Neural cell (in vitro differentiated cells): ENCODE results near the gene PPP1R8.

Experiments used
- EP300 ChIP-seq: fragments of 450-650 bp; conservative IDR thresholded peaks from 2 replicates; pipeline ENCODE4 v1.6.1; 2014; ENCODE audit warnings: antibody characterized with exemption, mild to moderate bottlenecking, moderate library complexity; ENCODE audit not compliant: poor library complexity, severe bottlenecking
- EZH2 ChIP-seq: fragments of 200-600, 300-800 bp; shearing (Covaris generic), sonication (generic); IDR thresholded peaks from 2 replicates; pipeline ENCODE4 v1.6.1; 2014; ENCODE audit warnings: antibody characterized with exemption, low read length, borderline replicate concordance, mild to moderate bottlenecking; ENCODE audit not compliant: insufficient read depth, poor library complexity, severe bottlenecking
- MXI1 ChIP-seq: fragments of 450-650 bp; conservative IDR thresholded peaks from 2 replicates; pipeline ENCODE4 v1.6.1; 2014; ENCODE audit warnings: antibody characterized with exemption, mild to moderate bottlenecking; ENCODE audit not compliant: poor library complexity, severe bottlenecking
- POLR2AphosphoS5 ChIP-seq: IDR thresholded peaks from 2 replicates; pipeline ENCODE4 v1.6.1; 2012
- RAD21 ChIP-seq: fragments of 450-650 bp; conservative IDR thresholded peaks from 2 replicates; pipeline ENCODE4 v1.6.1; 2014; ENCODE audit warnings: antibody characterized with exemption, mild to moderate bottlenecking, moderate library complexity
- SMC3 ChIP-seq: fragments of 450-650 bp; conservative IDR thresholded peaks from 2 replicates; pipeline ENCODE4 v1.6.1; 2014; ENCODE audit warnings: antibody characterized with exemption, mild to moderate bottlenecking, moderate library complexity; ENCODE audit not compliant: poor library complexity
- TAF1 ChIP-seq: IDR thresholded peaks from 2 replicates; pipeline ENCODE4 v1.6.1; 2012; ENCODE audit warnings: low read depth
- TF ChIP-seq, protein P1 (sequence below): fragments of 450-650 bp; IDR thresholded peaks from 2 replicates; pipeline ENCODE4 v1.5.1; 2014; ENCODE audit warnings: antibody characterized with exemption, mild to moderate bottlenecking, moderate library complexity; ENCODE audit not compliant: poor library complexity, severe bottlenecking
- TF ChIP-seq, protein P2 (sequence below): IDR thresholded peaks from 2 replicates; pipeline ENCODE4 v1.6.1; 2012; ENCODE audit warnings: borderline replicate concordance

DNA sequence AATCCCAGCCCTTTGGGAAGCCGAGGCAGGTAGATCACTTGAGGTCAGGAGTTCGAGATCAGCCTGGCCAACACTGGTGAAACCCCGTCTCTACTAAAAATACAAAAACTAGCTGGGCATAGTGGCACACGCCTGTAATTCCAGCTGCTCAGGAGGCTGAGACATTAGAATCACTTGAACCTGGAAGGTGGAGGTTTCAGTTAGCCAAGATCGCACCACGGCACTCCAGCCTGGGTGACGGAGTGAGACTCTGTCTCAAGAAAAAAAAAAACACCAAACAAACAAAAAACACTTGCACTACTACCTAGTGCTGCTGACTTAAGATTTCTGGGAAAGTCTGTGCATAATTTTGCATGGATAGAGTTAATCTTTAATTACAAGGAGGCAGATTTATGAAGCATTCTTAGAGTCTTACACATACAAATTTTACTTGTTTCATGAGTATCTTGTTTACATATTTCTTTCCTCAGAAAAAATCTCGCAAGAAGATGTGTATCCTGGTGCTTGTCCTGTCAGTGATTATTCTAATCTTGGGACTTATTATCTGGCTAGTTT, 8.7 kb upstream of the PPP1R8 start:
- TF ChIP-seq, protein P1, sequence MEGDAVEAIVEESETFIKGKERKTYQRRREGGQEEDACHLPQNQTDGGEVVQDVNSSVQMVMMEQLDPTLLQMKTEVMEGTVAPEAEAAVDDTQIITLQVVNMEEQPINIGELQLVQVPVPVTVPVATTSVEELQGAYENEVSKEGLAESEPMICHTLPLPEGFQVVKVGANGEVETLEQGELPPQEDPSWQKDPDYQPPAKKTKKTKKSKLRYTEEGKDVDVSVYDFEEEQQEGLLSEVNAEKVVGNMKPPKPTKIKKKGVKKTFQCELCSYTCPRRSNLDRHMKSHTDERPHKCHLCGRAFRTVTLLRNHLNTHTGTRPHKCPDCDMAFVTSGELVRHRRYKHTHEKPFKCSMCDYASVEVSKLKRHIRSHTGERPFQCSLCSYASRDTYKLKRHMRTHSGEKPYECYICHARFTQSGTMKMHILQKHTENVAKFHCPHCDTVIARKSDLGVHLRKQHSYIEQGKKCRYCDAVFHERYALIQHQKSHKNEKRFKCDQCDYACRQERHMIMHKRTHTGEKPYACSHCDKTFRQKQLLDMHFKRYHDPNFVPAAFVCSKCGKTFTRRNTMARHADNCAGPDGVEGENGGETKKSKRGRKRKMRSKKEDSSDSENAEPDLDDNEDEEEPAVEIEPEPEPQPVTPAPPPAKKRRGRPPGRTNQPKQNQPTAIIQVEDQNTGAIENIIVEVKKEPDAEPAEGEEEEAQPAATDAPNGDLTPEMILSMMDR = no peak
- TF ChIP-seq POLR2AphosphoS5 (no peak), RAD21 (no peak), SMC3 (no peak), EP300 (no peak), EZH2 (no peak), TAF1 (no peak), MXI1 (no peak)
- TF ChIP-seq, protein P2, sequence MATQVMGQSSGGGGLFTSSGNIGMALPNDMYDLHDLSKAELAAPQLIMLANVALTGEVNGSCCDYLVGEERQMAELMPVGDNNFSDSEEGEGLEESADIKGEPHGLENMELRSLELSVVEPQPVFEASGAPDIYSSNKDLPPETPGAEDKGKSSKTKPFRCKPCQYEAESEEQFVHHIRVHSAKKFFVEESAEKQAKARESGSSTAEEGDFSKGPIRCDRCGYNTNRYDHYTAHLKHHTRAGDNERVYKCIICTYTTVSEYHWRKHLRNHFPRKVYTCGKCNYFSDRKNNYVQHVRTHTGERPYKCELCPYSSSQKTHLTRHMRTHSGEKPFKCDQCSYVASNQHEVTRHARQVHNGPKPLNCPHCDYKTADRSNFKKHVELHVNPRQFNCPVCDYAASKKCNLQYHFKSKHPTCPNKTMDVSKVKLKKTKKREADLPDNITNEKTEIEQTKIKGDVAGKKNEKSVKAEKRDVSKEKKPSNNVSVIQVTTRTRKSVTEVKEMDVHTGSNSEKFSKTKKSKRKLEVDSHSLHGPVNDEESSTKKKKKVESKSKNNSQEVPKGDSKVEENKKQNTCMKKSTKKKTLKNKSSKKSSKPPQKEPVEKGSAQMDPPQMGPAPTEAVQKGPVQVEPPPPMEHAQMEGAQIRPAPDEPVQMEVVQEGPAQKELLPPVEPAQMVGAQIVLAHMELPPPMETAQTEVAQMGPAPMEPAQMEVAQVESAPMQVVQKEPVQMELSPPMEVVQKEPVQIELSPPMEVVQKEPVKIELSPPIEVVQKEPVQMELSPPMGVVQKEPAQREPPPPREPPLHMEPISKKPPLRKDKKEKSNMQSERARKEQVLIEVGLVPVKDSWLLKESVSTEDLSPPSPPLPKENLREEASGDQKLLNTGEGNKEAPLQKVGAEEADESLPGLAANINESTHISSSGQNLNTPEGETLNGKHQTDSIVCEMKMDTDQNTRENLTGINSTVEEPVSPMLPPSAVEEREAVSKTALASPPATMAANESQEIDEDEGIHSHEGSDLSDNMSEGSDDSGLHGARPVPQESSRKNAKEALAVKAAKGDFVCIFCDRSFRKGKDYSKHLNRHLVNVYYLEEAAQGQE = no peak
